ENCODE measurements around the gene FLNC.

DNA sequence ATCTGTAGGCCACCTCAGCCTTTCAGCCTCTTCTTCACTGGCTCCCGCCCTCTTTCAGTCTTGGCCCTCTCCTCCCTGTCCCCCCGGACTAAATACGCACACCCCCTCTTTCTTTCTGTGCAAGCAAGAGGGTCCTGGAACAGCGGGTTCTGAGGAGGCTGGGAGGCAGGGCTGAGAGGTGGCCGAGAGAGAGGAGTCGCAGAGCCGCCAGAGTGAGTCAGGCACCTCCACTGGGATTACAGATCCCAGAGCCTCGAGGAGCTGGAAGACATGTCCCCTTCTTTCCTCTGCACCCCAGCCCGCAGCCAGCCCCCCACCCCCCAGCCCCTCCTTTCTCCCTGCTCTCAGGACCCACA lies 38.3 kb upstream of the FLNC start:
- no peak for TF ChIP-seq POLR2AphosphoS5 (IDR thresholded peaks at IDR 0.05; ENCODE audit: insufficient read depth, low read depth, low read length)
- TF ChIP-seq, protein P1, sequence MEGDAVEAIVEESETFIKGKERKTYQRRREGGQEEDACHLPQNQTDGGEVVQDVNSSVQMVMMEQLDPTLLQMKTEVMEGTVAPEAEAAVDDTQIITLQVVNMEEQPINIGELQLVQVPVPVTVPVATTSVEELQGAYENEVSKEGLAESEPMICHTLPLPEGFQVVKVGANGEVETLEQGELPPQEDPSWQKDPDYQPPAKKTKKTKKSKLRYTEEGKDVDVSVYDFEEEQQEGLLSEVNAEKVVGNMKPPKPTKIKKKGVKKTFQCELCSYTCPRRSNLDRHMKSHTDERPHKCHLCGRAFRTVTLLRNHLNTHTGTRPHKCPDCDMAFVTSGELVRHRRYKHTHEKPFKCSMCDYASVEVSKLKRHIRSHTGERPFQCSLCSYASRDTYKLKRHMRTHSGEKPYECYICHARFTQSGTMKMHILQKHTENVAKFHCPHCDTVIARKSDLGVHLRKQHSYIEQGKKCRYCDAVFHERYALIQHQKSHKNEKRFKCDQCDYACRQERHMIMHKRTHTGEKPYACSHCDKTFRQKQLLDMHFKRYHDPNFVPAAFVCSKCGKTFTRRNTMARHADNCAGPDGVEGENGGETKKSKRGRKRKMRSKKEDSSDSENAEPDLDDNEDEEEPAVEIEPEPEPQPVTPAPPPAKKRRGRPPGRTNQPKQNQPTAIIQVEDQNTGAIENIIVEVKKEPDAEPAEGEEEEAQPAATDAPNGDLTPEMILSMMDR (IDR thresholded peaks at IDR 0.05; ENCODE audit: extremely low read depth in 1 of 2, insufficient read depth in 1 of 2, low read depth in 1 of 2, low read length in 2 of 2): no peak
- TF ChIP-seq POLR2A (IDR thresholded peaks at IDR 0.05; ENCODE audit: low read depth, low read length): no peak
- TF ChIP-seq EZH2 (IDR thresholded peaks at IDR 0.05; ENCODE audit: borderline replicate concordance, low read depth, low read length, severe bottlenecking): no peak
- no peak for TF ChIP-seq GATA2 (IDR thresholded peaks at IDR 0.05; ENCODE audit: insufficient read depth, insufficient read length, low read depth, low read length)
- TF ChIP-seq, protein P2, sequence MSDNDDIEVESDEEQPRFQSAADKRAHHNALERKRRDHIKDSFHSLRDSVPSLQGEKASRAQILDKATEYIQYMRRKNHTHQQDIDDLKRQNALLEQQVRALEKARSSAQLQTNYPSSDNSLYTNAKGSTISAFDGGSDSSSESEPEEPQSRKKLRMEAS (IDR thresholded peaks at IDR 0.05; ENCODE audit: insufficient read depth, insufficient read length): no peak
- no peak for TF ChIP-seq MYC (IDR thresholded peaks at IDR 0.05; ENCODE audit: low read depth, low read length)
- no peak for TF ChIP-seq JUN (IDR thresholded peaks at IDR 0.05; ENCODE audit: borderline replicate concordance, insufficient read depth, insufficient read length, low read depth)

All from endothelial cell of umbilical vein (primary cell).